ENCODE data around the gene TET2. TPM values are rescaled to one million over a fixed set of nuclear protein-coding genes. Genes with fewer than 3 reads are reported as not detected.

The TET2 gene
- total and polyA plus RNA-seq, 7 donors: 2.4 to 30.9 (median 24.6) TPM

DNA sequence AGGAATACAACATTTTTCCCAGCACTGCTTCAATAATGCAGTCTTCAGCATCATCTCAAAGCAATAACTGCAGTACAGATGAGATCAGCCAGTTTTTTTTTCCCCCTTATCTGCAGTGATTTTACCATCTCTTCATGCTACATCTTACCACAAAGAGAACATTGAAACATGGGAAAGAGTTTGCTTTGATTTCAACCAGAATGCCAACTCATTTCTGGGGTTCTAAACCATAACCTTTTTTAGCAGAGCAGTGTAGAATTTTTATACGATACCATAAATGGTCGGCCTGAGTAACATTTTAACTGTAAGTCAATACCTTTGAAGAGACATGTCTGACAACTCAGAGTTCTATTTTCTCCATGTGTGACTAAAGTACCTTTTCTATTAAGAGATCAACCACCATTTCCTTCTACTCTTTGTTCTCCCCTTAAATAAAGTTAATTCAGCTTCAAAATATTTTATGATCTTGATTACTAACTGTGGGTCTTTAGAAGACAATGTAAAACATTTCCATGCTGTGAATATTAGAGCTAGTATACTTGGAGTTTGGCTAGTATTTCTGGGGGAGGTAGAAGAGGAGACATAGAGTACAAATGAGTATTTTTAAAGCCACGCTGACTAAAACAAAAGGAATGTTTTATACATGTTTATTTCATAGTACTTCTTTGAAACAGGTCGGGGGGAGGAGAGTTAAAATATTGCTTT is 69.1 kb downstream of the TET2 start:
- no peak for DNase-seq
- no peaks in the 10 kb centered on the region for H3K36me3 ChIP-seq
- H3K4me3 ChIP-seq: no peak overlapping the region
- intact Hi-C loops (cut with DNase I): no loop called here
- TF ChIP-seq EP300 (IDR thresholded peaks at IDR 0.05) (no peak), POLR2A (IDR thresholded peaks at IDR 0.05) (no peak), POLR2AphosphoS5 (IDR thresholded peaks at IDR 0.05) (no peak)
- TF ChIP-seq, protein P1, sequence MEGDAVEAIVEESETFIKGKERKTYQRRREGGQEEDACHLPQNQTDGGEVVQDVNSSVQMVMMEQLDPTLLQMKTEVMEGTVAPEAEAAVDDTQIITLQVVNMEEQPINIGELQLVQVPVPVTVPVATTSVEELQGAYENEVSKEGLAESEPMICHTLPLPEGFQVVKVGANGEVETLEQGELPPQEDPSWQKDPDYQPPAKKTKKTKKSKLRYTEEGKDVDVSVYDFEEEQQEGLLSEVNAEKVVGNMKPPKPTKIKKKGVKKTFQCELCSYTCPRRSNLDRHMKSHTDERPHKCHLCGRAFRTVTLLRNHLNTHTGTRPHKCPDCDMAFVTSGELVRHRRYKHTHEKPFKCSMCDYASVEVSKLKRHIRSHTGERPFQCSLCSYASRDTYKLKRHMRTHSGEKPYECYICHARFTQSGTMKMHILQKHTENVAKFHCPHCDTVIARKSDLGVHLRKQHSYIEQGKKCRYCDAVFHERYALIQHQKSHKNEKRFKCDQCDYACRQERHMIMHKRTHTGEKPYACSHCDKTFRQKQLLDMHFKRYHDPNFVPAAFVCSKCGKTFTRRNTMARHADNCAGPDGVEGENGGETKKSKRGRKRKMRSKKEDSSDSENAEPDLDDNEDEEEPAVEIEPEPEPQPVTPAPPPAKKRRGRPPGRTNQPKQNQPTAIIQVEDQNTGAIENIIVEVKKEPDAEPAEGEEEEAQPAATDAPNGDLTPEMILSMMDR (IDR thresholded peaks at IDR 0.05): no peak
- H3K9me3 ChIP-seq: no peaks in the 10 kb centered on the region
- no peaks in the 10 kb centered on the region for H3K27me3 ChIP-seq
- WGBS, 2 donors: 28 to 41% methylated on average over 4 of the region's 4 CpGs
- H3K27ac ChIP-seq: no peak overlapping the region
- H3K4me1 ChIP-seq: peaks cover 0 to 26% (median 16%) of the 10 kb centered on the region in 4 donors

DNA sequence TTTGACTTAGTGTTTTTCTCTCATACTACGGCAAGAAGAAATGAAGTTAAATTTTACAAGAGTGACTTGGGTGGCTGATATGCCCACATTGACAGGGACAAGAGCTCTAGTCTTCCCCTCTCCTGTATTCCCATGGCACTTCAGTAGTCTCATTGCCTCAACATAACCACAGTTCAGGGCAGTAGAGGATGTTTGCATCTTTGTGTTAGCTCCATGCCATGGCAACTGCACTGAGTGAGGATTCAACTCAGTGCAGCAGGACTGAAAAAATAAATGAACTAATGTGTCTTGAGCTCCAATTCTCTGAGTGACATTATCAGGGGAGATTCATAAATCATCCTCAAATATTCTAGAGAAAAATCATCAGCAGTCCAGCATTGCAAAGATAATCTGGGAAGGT is 78.8 kb downstream of the TET2 start:
- no peak for DNase-seq
- intact Hi-C loops (cut with DNase I): no loop called here
- TF ChIP-seq POLR2A (IDR thresholded peaks at IDR 0.05): no peak
- 94 to 99% methylated on average over 1 of the region's 1 CpG for WGBS, 2 donors
- no peak overlapping the region for H3K27ac ChIP-seq
- no peak overlapping the region for H3K4me3 ChIP-seq
- H3K9me3 ChIP-seq: no peaks in the 10 kb centered on the region
- no peaks in the 10 kb centered on the region for H3K27me3 ChIP-seq
- peaks cover 0 to 17% (median 8%) of the 10 kb centered on the region in 4 donors for H3K4me1 ChIP-seq
- H3K36me3 ChIP-seq: no peaks in the 10 kb centered on the region

DNA sequence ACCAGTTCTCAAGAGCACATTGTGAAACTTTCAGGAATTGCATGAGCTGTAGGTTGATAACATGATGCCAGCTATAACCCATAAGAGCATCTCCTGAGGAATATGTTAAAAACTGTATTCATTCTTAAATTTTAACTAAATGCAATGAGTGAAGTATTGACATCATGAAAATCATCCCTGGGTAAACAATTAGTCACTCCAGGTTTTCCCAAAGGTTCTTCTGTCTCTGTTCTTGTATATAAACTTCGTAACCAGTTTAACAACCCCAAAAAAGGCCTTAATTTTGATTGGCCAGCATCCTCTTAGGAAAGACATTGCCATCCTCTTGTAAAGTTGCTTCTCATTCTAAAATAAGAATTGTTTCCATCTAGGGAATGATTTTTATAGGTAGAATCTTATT is 80.4 kb downstream of the TET2 start:
- Histone ChIP-seq H3K4me1 (peaks cover 0 to 15% (median 7%) of the 10 kb centered on the region in 4 donors), H3K27ac (no peak overlapping the region), H3K36me3 (no peaks in the 10 kb centered on the region), H3K9me3 (no peaks in the 10 kb centered on the region), H3K4me3 (no peak overlapping the region), H3K27me3 (no peaks in the 10 kb centered on the region)
- DNase-seq: no peak
- intact Hi-C loops (cut with DNase I): no loop called here
- 80 to 93% methylated on average over 1 of the region's 1 CpG for WGBS, 2 donors
- TF ChIP-seq EP300 (IDR thresholded peaks at IDR 0.05) (no peak), POLR2AphosphoS5 (IDR thresholded peaks at IDR 0.05) (no peak), POLR2A (IDR thresholded peaks at IDR 0.05) (no peak)
- TF ChIP-seq, protein P1 (IDR thresholded peaks at IDR 0.05): no peak

DNA sequence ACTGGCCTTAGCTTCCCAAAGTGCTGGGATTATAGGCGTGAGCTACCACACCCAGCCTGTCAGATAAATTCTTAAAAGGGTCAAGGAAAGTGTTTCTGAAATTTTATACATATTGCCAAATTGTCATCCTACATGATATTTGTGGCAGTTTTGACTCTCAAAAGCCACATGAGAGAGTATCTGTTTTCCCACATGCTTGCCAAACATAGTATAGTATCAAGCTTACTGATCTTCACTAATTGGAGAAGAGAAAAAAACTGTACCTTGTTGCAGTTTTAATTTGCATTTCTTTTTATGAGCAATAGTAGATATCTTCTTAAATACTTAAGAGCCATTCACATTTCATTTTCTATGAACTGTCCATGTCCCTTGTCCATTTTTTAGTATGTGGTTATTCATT is 83.6 kb downstream of the TET2 start:
- Histone ChIP-seq H3K4me3 (no peak overlapping the region), H3K27ac (no peak overlapping the region), H3K27me3 (no peaks in the 10 kb centered on the region), H3K9me3 (no peaks in the 10 kb centered on the region), H3K36me3 (peaks cover 0 to 16% (median 5%) of the 10 kb centered on the region in 4 donors), H3K4me1 (peaks cover 0 to 5% (median 2%) of the 10 kb centered on the region in 4 donors)
- intact Hi-C loops (cut with DNase I): no loop called here
- DNase-seq: no peak
- TF ChIP-seq EP300 (IDR thresholded peaks at IDR 0.05): no peak
- TF ChIP-seq, protein P1 (IDR thresholded peaks at IDR 0.05): no peak
- 89 to 92% methylated on average over 1 of the region's 1 CpG for WGBS, 2 donors

GRCh38 chr4:105232374-105232773 is 85.7 kb downstream of the TET2 start:
- no peak for DNase-seq
- intact Hi-C loops (cut with DNase I): no loop called here
- no peaks in the 10 kb centered on the region for H3K9me3 ChIP-seq
- peaks cover 0 to 26% (median 6%) of the 10 kb centered on the region in 4 donors for H3K36me3 ChIP-seq
- TF ChIP-seq EP300 (IDR thresholded peaks at IDR 0.05): no peak
- H3K27me3 ChIP-seq: no peaks in the 10 kb centered on the region
- 83 to 85% methylated on average over 4 of the region's 4 CpGs for WGBS, 2 donors
- no peak overlapping the region for H3K27ac ChIP-seq
- H3K4me3 ChIP-seq: no peak overlapping the region
- H3K4me1 ChIP-seq: peaks cover 0 to 8% (median 6%) of the 10 kb centered on the region in 4 donors

DNA sequence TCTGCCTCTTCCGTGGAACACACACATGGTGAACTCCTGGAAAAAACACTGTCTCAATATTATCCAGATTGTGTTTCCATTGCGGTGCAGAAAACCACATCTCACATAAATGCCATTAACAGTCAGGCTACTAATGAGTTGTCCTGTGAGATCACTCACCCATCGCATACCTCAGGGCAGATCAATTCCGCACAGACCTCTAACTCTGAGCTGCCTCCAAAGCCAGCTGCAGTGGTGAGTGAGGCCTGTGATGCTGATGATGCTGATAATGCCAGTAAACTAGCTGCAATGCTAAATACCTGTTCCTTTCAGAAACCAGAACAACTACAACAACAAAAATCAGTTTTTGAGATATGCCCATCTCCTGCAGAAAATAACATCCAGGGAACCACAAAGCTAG is 87.9 kb downstream of the TET2 start:
- no peaks in the 10 kb centered on the region for H3K9me3 ChIP-seq
- no peak for DNase-seq
- intact Hi-C loops (cut with DNase I): no loop called here
- peaks cover 0 to 8% (median 6%) of the 10 kb centered on the region in 4 donors for H3K4me1 ChIP-seq
- no peak overlapping the region for H3K4me3 ChIP-seq
- no peak for TF ChIP-seq EP300 (IDR thresholded peaks at IDR 0.05)
- no peak for TF ChIP-seq POLR2A (IDR thresholded peaks at IDR 0.05)
- no peak for TF ChIP-seq POLR2AphosphoS5 (IDR thresholded peaks at IDR 0.05)
- TF ChIP-seq, protein P1 (IDR thresholded peaks at IDR 0.05): no peak
- H3K27me3 ChIP-seq: no peaks in the 10 kb centered on the region
- WGBS, 2 donors: 86 to 97% methylated on average over 4 of the region's 4 CpGs
- H3K36me3 ChIP-seq: peaks cover 0 to 26% (median 6%) of the 10 kb centered on the region in 4 donors
- no peak overlapping the region for H3K27ac ChIP-seq

All from sigmoid colon (tissue), 7 donors.